Left lobe of liver (tissue), 2 donors: ENCODE data around the gene POLR1H. TPM values are rescaled to one million over a fixed set of nuclear protein-coding genes. Genes with fewer than 3 reads are reported as not detected.

Experiments used
- ATAC-seq: fragments of 200-7000 bp; cut with Tn5 transposase; one replicate; pipeline ENCODE4 v1.9.1; 2020; ENCODE audit warnings: mild to moderate bottlenecking, moderate library complexity
- DNase-seq: peaks from one replicate; pipeline ENCODE4 v3.0.0-alpha.2; 2020; ENCODE audit warnings: low spot score
- total RNA-seq: library from RNA; stranded (reverse); gene quantifications from one replicate; pipeline ENCODE4 v1.2.1, GENCODE V29; 2021
- donor health status: DM: no; HTN: no; CAD: no; lungs with moderate emphysema.
- donor health status: DM: no; HTN: yes; CAD: no.

The POLR1H gene
- total RNA-seq, 1 donor from 2014 or later, result 8.2 TPM

- ATAC-seq (no peak), DNase-seq (no peak)
Observed at GRCh38 chr6:30061858-30062458, 893 bp downstream of the POLR1H start.

- no peak for DNase-seq
- ATAC-seq, result no peak
Observed at GRCh38 chr6:30062471-30063178, 1.6 kb downstream of the POLR1H start.

GRCh38 chr6:30063315-30063714, 2.2 kb downstream of the POLR1H start:
- ATAC-seq, result no peak

GRCh38 chr6:30066082-30066481, 5.0 kb downstream of the POLR1H start:
- ATAC-seq (no peak), DNase-seq (no peak)

More at GRCh38 chr6:30063315-30063714, 2.2 kb downstream of the POLR1H start:
- DNase-seq, result no peak

- ATAC-seq (peak; percentile 98), DNase-seq (peak; percentile 99)
Observed at GRCh38 chr6:30066577-30067459, 5.8 kb downstream of the POLR1H start, which contains the start of gene PPP1R11. Gene PPP1R11, plus strand, starts transcription at chr6:30067198. Its CDS starts 213 bp downstream, at chr6:30067411.

GRCh38 chr6:30067460-30068139, 6.5 kb downstream of the POLR1H start:
- no peak for DNase-seq
- no peak for ATAC-seq

GRCh38 chr6:30071081-30071818, 10.2 kb downstream of the POLR1H start:
- no peak for ATAC-seq
- no peak for DNase-seq

- no peak for DNase-seq
Observed at GRCh38 chr6:30071858-30072257, 10.8 kb downstream of the POLR1H start.

GRCh38 chr6:30073489-30074235, 12.6 kb downstream of the POLR1H start:
- DNase-seq, result no peak
- ATAC-seq, result no peak

More at GRCh38 chr6:30071858-30072257, 10.8 kb downstream of the POLR1H start:
- no peak for ATAC-seq

- DNase-seq (no peak), ATAC-seq (no peak)
Observed at GRCh38 chr6:30074331-30075093, 13.4 kb downstream of the POLR1H start.

GRCh38 chr6:30075094-30075789, 14.2 kb downstream of the POLR1H start, which contains the start of gene RNF39:
Gene RNF39, minus strand, starts transcription at chr6:30075769. Its CDS starts 184 bp downstream, at chr6:30075585.
- peak; percentile 26 for ATAC-seq

GRCh38 chr6:30075790-30076732, 15.0 kb downstream of the POLR1H start:
- no peak for DNase-seq
- ATAC-seq, result peak; percentile 67

More at GRCh38 chr6:30075094-30075789, 14.2 kb downstream of the POLR1H start, which contains the start of gene RNF39:
- DNase-seq, result no peak

GRCh38 chr6:30077218-30077617, 16.2 kb downstream of the POLR1H start:
- no peak for DNase-seq
- no peak for ATAC-seq

- no peak for ATAC-seq
- no peak for DNase-seq
Observed at GRCh38 chr6:30087876-30088275, 26.8 kb downstream of the POLR1H start.

- ATAC-seq (no peak), DNase-seq (no peak)
Observed at GRCh38 chr6:30091577-30092381, 30.7 kb downstream of the POLR1H start.
